ENCODE results near the gene CCDC171. TPM values are rescaled to one million over a fixed set of nuclear protein-coding genes. Genes with fewer than 3 reads are reported as not detected.

The CCDC171 gene
- total RNA-seq, 2 experiments from 2014 or later: 10.4 to 18.2 TPM

DNA sequence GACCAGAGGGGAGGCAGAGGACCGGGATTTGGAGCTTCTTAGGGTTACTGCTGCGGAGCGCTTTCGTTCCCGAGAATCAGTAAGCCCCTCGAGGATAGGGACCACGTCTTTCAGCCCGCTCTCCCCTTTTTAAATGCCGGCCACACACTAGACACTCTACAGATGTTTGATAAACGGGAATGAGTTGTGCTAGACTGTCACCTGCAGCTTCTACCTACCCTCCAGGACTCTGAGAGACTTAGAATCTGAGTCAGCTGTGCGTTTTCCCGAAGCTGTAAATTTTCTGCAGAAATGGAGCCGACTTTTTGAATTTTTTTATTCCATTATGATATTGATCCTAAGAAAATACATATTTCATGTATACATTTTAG is 670 bp downstream of the CCDC171 start:
- Histone ChIP-seq H3K9me2 (ENCODE audit: insufficient read depth, low read length) (no peaks in the 10 kb centered on the region), H4K20me1 (ENCODE audit: insufficient read depth, low read length) (no peaks in the 10 kb centered on the region), H3K9me3 (ENCODE audit: low read length) (no peaks in the 10 kb centered on the region), H3K79me2 (ENCODE audit: insufficient read depth, low read depth, low read length) (peaks cover 17% of the 10 kb centered on the region; the same call in 1 of the 2 replicates), H3K4me3 (ENCODE audit: low read depth, low read length, poor library complexity, severe bottlenecking) (peak overlapping the region; percentile 82), H3K4me1 (ENCODE audit: insufficient read depth, low read length, poor library complexity, severe bottlenecking) (peaks cover 41% of the 10 kb centered on the region), H2AFZ (ENCODE audit: low read length) (peak overlapping the region; percentile 83), H3K27ac (ENCODE audit: low read depth, low read length, poor library complexity, severe bottlenecking) (peak overlapping the region; percentile 87), H3K36me3 (ENCODE audit: insufficient read depth, low read length) (peaks cover 9% of the 10 kb centered on the region; the same call in 1 of the 2 replicates), H3K4me2 (ENCODE audit: low read length) (peak overlapping the region; percentile 96)
- ChIA-PET POLR2A (interaction anchor here (0.7 to 6.9 kb wide), 19 partner anchors 7 to 132 kb away, joined by 3 to 110 read pairs (median 4); partner anchors contain the start of genes PSIP1 and SNAPC3), CTCF (ENCODE audit: unreplicated experiment) (interaction anchor here (1.5 kb wide), 1 partner anchor 41 kb away, joined by 6 read pairs; no protein-coding TSS in a partner anchor)
- intact Hi-C loops (cut with micrococcal nuclease; ENCODE audit: unreplicated experiment): loop anchor here (2.0 to 5.0 kb wide), 3 partner anchors 131 to 1231 kb away; partner anchors contain the start of genes SNAPC3 and ZDHHC21
- no peak for TF ChIP-seq EZH2phosphoT487 (IDR thresholded peaks at IDR 0.05; ENCODE audit: borderline replicate concordance, low read depth, low read length)
- TF ChIP-seq, protein P1, sequence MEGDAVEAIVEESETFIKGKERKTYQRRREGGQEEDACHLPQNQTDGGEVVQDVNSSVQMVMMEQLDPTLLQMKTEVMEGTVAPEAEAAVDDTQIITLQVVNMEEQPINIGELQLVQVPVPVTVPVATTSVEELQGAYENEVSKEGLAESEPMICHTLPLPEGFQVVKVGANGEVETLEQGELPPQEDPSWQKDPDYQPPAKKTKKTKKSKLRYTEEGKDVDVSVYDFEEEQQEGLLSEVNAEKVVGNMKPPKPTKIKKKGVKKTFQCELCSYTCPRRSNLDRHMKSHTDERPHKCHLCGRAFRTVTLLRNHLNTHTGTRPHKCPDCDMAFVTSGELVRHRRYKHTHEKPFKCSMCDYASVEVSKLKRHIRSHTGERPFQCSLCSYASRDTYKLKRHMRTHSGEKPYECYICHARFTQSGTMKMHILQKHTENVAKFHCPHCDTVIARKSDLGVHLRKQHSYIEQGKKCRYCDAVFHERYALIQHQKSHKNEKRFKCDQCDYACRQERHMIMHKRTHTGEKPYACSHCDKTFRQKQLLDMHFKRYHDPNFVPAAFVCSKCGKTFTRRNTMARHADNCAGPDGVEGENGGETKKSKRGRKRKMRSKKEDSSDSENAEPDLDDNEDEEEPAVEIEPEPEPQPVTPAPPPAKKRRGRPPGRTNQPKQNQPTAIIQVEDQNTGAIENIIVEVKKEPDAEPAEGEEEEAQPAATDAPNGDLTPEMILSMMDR (conservative IDR thresholded peaks at IDR 0.05; ENCODE audit: low read length): no peak
- BruUV-seq (replicated peaks): TSS peak; percentile 73
- DNase-seq (ENCODE audit: low spot score): no peak

DNA sequence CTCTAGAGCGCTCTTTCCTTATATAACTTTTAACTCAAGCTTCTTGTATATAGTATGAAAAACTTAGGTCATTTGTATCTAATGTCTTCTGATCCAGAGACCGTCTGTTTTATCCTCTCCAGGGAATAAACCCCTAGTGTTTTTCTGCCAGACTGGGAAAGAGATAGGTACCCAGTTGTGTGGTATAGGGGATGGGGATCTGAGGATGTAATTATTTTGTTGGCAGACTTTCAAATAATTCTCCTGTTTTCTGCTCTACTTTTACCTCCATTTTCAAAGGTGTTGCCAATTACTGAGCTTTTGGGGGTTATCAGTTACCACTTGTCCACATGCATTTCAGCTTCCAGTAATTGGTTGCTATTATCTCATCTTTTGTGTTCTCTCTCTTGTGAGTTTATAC is 17.9 kb downstream of the CCDC171 start:
- intact Hi-C loops (cut with micrococcal nuclease; ENCODE audit: unreplicated experiment): no loop called here
- no peaks in the 10 kb centered on the region for H3K4me1 ChIP-seq (ENCODE audit: insufficient read depth, low read length, poor library complexity, severe bottlenecking)
- no peak overlapping the region for H2AFZ ChIP-seq (ENCODE audit: low read length)
- H3K36me3 ChIP-seq (ENCODE audit: insufficient read depth, low read length): peaks cover 13% of the 10 kb centered on the region
- H3K4me2 ChIP-seq (ENCODE audit: low read length): no peak overlapping the region
- H3K79me2 ChIP-seq (ENCODE audit: insufficient read depth, low read depth, low read length): no peaks in the 10 kb centered on the region
- H3K9me3 ChIP-seq (ENCODE audit: low read length): no peaks in the 10 kb centered on the region
- TF ChIP-seq, protein P1 (conservative IDR thresholded peaks at IDR 0.05; ENCODE audit: low read length): no peak
- no peak for TF ChIP-seq EZH2phosphoT487 (IDR thresholded peaks at IDR 0.05; ENCODE audit: borderline replicate concordance, low read depth, low read length)
- no peak overlapping the region for H3K27ac ChIP-seq (ENCODE audit: low read depth, low read length, poor library complexity, severe bottlenecking)
- no peaks in the 10 kb centered on the region for H3K9me2 ChIP-seq (ENCODE audit: insufficient read depth, low read length)
- CTCF ChIA-PET (ENCODE audit: unreplicated experiment): interaction anchor here (0.8 kb wide), 1 partner anchor 57 kb away, joined by 3 read pairs; no protein-coding TSS in a partner anchor
- POLR2A ChIA-PET: interaction anchor here (0.6 to 1.3 kb wide), 5 partner anchors 11 to 76 kb away, joined by 3 to 6 read pairs (median 3); no protein-coding TSS in a partner anchor
- BruUV-seq (replicated peaks): no TSS peak
- no peaks in the 10 kb centered on the region for H4K20me1 ChIP-seq (ENCODE audit: insufficient read depth, low read length)
- H3K4me3 ChIP-seq (ENCODE audit: low read depth, low read length, poor library complexity, severe bottlenecking): no peak overlapping the region
- no peak for DNase-seq (ENCODE audit: low spot score)

DNA sequence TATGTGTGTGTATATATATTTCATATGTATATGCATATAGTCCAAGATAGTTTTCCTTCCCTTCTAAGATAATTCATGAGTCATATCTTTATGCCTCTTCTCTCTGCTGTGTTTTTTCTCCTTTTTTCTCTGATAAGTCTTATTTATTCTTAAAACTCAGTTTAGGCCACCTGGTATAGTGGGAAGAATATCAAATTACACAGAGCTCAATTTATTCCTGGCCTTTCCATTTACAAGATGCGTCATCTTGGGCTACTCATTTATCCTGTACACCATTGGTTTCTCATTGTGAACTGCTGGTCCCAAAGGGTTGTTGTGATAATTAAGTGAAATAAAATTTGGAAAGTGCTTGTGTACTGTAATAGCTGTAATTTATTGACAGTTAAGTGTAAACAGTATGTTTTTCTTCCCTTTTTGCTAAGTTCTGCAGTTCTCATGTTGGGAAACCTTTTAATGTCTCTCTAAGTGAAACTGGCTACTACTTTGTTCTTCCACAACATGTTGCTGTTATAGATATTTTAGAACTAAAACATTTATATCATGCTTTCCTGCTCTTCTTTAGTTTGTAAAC is 19.4 kb downstream of the CCDC171 start:
- no peaks in the 10 kb centered on the region for H3K9me3 ChIP-seq (ENCODE audit: low read length)
- H3K4me3 ChIP-seq (ENCODE audit: low read depth, low read length, poor library complexity, severe bottlenecking): no peak overlapping the region
- H3K4me2 ChIP-seq (ENCODE audit: low read length): no peak overlapping the region
- intact Hi-C loops (cut with micrococcal nuclease; ENCODE audit: unreplicated experiment): no loop called here
- POLR2A ChIA-PET: no interaction called here
- H3K4me1 ChIP-seq (ENCODE audit: insufficient read depth, low read length, poor library complexity, severe bottlenecking): no peaks in the 10 kb centered on the region
- H4K20me1 ChIP-seq (ENCODE audit: insufficient read depth, low read length): no peaks in the 10 kb centered on the region
- no peak for DNase-seq (ENCODE audit: low spot score)
- H3K9me2 ChIP-seq (ENCODE audit: insufficient read depth, low read length): no peaks in the 10 kb centered on the region
- CTCF ChIA-PET (ENCODE audit: unreplicated experiment): no interaction called here
- BruUV-seq (replicated peaks): no TSS peak
- no peak overlapping the region for H3K27ac ChIP-seq (ENCODE audit: low read depth, low read length, poor library complexity, severe bottlenecking)
- TF ChIP-seq, protein P1 (conservative IDR thresholded peaks at IDR 0.05; ENCODE audit: low read length): no peak
- TF ChIP-seq EZH2phosphoT487 (IDR thresholded peaks at IDR 0.05; ENCODE audit: borderline replicate concordance, low read depth, low read length): no peak
- H3K36me3 ChIP-seq (ENCODE audit: insufficient read depth, low read length): peaks cover 13% of the 10 kb centered on the region
- H2AFZ ChIP-seq (ENCODE audit: low read length): no peak overlapping the region
- H3K79me2 ChIP-seq (ENCODE audit: insufficient read depth, low read depth, low read length): no peaks in the 10 kb centered on the region
